Nephron (organoid): ENCODE measurements around the gene ROBO4.
A peak's percentile ranks its signal among the peaks of the same experiment; 100 is the strongest.

Source experiments
- H3K27ac Mint-ChIP-seq, 3 experiments: 2 replicates each; pipeline ENCODE4 v1.8.0; 2020; ENCODE audit warnings: mixed read lengths in 3 of 3, mild to moderate bottlenecking in 2 of 3, moderate library complexity in 1 of 3
- H3K27me3 Mint-ChIP-seq: 2 replicates; pipeline ENCODE4 v1.8.0; 2021; ENCODE audit warnings: low read depth, mild to moderate bottlenecking, moderate library complexity, mixed read lengths
- H3K36me3 Mint-ChIP-seq: 2 replicates; pipeline ENCODE4 v1.8.0; 2020; ENCODE audit warnings: low read depth, mixed read lengths
- H3K4me1 Mint-ChIP-seq: 2 replicates; pipeline ENCODE4 v1.8.0; 2020; ENCODE audit warnings: mixed read lengths
- H3K4me3 Mint-ChIP-seq, 3 experiments: 2 replicates each; pipeline ENCODE4 v1.8.0; 2020; ENCODE audit warnings: mild to moderate bottlenecking in 3 of 3, mixed read lengths in 3 of 3, moderate library complexity in 2 of 3
- H3K9me3 Mint-ChIP-seq: 2 replicates; pipeline ENCODE4 v1.8.0; 2020; ENCODE audit warnings: mixed read lengths
- TF ChIP-seq, protein P1 (sequence below), 3 experiments: fragments of 200-600 bp; sonication (generic); IDR thresholded peaks; one replicate each; pipeline ENCODE4 v1.5.0; 2021; ENCODE audit warnings: antibody characterized with exemption in 3 of 3; ENCODE audit not compliant: unreplicated experiment in 3 of 3

ROBO4 gene

DNA sequence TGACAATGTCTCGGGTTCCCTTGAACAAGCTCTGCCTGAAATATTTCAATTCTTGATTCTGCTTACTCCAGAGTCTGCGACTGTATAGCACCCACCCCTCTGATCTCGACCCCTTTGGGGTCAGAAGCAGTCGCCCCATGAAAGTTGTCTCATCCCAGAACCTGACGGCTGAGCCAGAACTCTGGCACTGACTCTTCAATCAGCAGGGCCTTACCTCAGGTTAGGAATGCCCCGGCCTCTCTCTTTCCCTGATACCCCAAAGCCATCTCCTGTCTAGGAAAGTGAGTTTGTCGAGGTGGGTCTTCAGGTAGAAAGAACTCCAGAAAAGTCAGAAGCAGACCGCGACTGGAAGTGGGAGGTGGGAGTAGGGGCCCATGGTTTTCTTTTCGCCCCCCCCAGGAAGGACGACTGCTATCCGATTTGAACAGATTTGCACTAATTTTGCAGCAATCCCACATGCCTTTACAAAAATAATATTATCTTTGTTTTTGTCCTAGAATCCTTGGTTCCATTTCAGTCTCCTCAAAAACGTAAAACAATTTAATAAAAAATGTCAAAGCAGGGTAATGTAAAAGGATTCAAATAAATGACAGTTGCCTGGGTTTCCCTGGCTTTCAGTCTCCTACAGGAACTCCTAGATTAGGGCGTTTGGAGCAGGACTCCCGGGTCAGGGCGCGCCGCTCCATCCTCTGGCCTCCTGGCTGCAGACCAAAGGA is 33.3 kb downstream of the ROBO4 start:
- Mint-ChIP-seq H3K9me3 (no peaks in the 10 kb centered on the region), H3K27me3 (peaks cover 100% of the 10 kb centered on the region), H3K4me3 (peak overlapping the region in 2 of 3 experiments; percentile 32 to 51), H3K36me3 (no peaks in the 10 kb centered on the region), H3K4me1 (peaks cover 26% of the 10 kb centered on the region), H3K27ac (no peak overlapping the region)
- TF ChIP-seq, protein P1, sequence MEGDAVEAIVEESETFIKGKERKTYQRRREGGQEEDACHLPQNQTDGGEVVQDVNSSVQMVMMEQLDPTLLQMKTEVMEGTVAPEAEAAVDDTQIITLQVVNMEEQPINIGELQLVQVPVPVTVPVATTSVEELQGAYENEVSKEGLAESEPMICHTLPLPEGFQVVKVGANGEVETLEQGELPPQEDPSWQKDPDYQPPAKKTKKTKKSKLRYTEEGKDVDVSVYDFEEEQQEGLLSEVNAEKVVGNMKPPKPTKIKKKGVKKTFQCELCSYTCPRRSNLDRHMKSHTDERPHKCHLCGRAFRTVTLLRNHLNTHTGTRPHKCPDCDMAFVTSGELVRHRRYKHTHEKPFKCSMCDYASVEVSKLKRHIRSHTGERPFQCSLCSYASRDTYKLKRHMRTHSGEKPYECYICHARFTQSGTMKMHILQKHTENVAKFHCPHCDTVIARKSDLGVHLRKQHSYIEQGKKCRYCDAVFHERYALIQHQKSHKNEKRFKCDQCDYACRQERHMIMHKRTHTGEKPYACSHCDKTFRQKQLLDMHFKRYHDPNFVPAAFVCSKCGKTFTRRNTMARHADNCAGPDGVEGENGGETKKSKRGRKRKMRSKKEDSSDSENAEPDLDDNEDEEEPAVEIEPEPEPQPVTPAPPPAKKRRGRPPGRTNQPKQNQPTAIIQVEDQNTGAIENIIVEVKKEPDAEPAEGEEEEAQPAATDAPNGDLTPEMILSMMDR (IDR thresholded peaks at IDR 0.05; ENCODE audit: unreplicated experiment in 3 of 3) = no peak

DNA sequence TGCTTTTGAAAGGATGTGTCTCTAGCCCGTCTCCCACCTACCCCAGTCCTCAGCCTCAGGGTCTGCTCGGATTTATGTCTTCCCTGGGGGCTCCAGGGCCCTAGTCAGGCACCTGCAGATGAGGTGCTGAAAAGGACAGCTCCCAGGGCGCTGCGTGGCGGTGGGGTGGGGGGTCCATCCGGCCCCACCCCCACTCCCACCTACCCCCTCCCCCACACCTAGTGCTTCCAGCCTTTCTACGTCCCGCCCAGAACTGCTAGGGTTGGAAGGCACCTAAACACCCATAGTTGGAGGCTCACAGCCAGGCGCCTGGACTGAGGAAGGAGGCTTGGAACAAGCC is 33.9 kb downstream of the ROBO4 start:
- H3K36me3 Mint-ChIP-seq = no peaks in the 10 kb centered on the region
- no peaks in the 10 kb centered on the region for H3K9me3 Mint-ChIP-seq
- TF ChIP-seq, protein P1 (IDR thresholded peaks at IDR 0.05; ENCODE audit: unreplicated experiment in 3 of 3) = no peak
- H3K4me3 Mint-ChIP-seq = peak overlapping the region; percentile 53 to 70 (median 54)
- H3K27ac Mint-ChIP-seq = no peak overlapping the region
- H3K4me1 Mint-ChIP-seq = peaks cover 26% of the 10 kb centered on the region
- H3K27me3 Mint-ChIP-seq = peaks cover 97% of the 10 kb centered on the region

DNA sequence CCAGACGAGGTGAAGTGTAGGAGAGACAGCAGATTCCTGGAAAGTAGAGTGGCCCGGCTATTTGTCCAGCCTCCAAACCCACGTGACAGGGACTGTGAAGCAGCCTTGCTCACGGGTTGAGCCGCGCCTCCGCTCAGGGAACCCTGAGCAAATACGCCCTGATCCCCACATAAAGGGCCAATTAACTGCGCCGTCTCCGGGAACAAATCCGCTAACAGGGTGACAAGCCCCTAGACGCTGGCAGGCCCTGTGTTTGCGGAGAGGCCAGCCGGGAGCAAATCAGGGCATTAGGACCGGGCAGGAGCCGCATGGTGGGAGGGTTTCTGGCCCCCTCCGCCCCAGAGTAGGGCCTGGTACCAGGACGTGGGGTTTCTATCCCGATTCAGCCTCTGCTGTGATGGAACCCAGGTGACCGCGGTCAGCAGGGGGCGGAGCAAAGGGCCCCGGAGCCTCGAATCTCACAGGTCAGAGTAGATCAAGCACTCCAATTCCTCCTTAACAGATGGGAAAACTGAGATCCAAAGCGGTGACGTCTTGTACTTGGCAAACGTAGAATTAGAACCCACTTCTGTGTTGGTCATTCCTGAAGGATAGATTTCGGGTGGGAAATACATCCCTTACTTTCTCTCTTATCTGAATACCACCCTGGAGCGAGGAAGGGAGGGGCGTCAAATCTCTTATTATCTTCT is 34.4 kb downstream of the ROBO4 start:
- Mint-ChIP-seq H3K4me1 (peaks cover 22% of the 10 kb centered on the region), H3K4me3 (peak overlapping the region; percentile 53 to 70 (median 54)), H3K27me3 (peaks cover 96% of the 10 kb centered on the region), H3K27ac (no peak overlapping the region), H3K9me3 (no peaks in the 10 kb centered on the region), H3K36me3 (no peaks in the 10 kb centered on the region)
- TF ChIP-seq, protein P1 (IDR thresholded peaks at IDR 0.05; ENCODE audit: unreplicated experiment in 3 of 3) = no peak

DNA sequence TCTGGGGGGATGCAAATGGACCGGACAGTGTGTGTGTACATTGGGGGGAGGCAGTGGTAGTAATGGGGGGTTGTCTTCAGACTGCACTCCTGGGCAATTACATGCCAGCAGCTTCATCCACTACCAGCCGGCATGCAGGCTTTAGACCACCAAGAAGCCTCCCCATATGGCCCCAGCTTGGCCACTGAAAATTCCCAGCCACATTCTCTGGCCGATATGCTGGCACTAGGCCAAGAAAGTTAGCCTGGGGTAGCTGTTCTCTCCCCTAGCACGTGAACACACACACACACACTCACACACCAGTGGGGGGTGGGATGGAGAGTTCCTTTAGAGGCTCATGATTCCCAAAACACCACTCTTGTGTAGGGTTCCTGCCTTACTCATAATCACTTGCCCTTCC is 36.0 kb downstream of the ROBO4 start:
- H3K9me3 Mint-ChIP-seq = no peaks in the 10 kb centered on the region
- H3K27ac Mint-ChIP-seq = no peak overlapping the region
- H3K27me3 Mint-ChIP-seq = peaks cover 84% of the 10 kb centered on the region
- TF ChIP-seq, protein P1 (IDR thresholded peaks at IDR 0.05; ENCODE audit: unreplicated experiment in 3 of 3) = no peak
- peaks cover 11% of the 10 kb centered on the region for H3K4me1 Mint-ChIP-seq
- no peaks in the 10 kb centered on the region for H3K36me3 Mint-ChIP-seq
- no peak overlapping the region for H3K4me3 Mint-ChIP-seq

DNA sequence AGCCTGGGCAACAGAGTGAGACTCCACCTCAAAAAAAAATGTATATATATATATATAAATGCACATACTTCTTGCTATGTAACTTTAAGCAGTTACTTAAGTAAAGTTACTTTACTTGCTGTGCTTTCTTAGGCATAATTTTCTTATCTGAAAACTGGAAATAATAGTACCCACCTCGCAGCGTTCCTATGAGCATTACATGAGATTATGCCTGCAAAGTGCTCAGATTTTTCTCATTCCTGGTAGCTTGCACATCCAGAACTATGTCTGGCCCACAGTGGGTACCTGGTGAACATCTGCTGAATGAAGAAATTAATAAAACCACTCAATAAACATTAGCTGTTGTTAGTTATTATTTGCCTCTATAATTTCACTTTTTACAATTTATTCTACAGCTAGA is 38.5 kb downstream of the ROBO4 start:
- H3K4me3 Mint-ChIP-seq = no peak overlapping the region
- H3K27me3 Mint-ChIP-seq = peaks cover 59% of the 10 kb centered on the region
- peaks cover 11% of the 10 kb centered on the region for H3K4me1 Mint-ChIP-seq
- no peak overlapping the region for H3K27ac Mint-ChIP-seq
- no peaks in the 10 kb centered on the region for H3K9me3 Mint-ChIP-seq
- TF ChIP-seq, protein P1 (IDR thresholded peaks at IDR 0.05; ENCODE audit: unreplicated experiment in 3 of 3) = no peak
- no peaks in the 10 kb centered on the region for H3K36me3 Mint-ChIP-seq
